ENCODE data around the gene JAG2.

JAG2 gene

DNA sequence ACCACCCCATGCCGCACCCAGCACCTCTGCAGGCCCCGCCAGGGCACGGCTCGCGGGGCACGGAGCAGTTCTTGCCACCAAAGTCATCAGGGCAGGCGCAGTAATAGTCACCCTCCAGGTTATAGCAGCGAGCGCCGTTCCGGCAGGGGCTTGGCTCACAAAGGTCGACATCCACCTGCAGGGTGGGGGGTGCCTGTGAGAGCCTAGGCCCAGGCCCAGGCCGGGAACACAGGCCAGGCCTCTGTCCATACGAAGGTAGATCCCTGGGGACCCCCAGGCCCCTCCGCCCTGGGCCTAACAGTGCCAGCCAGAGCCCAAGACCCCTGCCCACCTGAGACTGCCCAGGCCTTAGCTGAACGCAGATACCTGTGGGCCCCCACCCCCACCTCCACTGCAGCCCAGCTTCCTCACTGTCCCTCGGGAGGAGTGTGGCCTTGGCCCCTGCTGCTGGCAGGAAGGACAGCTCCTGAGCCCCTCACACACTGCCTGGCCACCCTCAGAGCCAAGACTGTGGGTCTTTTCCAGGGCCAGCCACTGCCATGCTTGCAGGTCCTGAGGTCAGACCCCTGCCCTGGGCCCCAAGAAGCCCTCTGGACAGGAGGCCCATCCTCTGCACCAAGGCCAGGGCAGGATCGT lies 19.3 kb downstream of the JAG2 start:
- no peak for DNase-seq

DNA sequence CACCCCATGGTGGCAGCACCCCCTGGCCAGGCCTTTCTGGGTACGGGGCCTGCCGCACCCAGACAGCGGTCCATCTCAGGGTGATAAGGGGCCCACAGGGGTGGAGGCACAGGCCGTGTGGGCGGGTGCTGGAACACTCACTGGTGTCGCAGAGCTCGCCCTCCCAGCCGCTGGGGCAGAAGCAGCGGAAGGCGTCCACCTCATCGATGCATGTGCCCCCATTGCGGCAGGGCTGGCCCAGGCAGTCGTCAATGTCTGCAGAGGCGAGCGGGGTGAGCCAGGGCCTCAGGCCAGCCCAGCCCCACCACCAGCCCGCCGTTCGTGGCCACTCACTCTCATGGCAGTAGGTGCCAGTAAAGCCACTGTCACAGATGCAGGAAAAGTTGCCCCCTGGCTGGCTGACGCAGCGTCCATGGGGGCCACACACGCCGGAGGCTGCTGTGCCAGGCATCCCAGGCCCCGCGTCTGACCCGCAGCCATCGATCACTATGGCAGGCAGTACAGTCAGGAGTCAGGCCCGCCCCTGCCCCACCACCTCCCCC lies 19.9 kb downstream of the JAG2 start:
- DNase-seq = no peak

DNA sequence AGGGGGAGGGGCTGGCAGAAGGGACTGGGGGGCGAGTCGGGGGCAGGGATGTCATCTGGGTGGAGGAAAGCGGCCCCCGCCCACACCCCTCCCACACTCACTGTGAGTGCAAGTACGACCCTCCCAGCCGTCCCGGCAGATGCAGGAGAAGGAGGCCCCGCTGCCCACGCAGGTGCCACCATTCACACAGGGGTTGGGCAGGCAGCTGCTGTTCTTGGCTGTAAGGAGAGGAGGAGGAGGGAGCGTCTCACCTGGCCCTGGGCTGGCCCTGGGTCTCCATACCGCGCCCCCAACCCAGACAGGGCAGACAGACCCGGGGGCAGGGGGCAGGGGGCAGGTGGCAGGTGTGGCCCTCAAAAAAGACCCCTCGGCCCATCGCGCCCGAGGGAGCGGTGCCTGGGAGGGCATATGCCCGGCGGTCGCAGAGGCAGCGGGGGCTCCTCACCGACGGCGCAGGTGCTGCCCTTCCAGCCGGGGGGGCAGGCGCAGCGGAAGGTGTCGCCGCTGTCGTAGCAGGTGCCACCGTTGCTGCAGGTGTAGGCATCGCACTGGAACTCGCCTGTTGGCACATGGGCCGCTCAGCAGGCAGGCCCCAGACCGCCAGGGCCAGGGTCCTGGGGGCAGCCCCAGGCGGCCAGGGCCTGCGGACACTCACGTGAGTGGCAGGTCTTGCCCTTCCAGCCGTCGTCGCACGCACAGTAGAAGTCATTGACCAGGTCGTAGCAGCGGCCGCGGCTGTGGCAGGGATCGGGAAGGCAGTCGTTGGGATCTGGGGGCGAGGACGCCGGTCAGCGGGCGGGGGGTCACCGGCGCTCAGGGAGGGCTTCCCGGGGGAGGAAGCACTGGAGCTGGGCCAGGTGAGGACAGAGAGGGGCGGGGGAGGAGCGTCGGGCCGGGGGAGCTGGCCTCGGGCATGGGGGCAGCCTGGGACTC lies 20.6 kb downstream of the JAG2 start:
- DNase-seq = no peak

DNA sequence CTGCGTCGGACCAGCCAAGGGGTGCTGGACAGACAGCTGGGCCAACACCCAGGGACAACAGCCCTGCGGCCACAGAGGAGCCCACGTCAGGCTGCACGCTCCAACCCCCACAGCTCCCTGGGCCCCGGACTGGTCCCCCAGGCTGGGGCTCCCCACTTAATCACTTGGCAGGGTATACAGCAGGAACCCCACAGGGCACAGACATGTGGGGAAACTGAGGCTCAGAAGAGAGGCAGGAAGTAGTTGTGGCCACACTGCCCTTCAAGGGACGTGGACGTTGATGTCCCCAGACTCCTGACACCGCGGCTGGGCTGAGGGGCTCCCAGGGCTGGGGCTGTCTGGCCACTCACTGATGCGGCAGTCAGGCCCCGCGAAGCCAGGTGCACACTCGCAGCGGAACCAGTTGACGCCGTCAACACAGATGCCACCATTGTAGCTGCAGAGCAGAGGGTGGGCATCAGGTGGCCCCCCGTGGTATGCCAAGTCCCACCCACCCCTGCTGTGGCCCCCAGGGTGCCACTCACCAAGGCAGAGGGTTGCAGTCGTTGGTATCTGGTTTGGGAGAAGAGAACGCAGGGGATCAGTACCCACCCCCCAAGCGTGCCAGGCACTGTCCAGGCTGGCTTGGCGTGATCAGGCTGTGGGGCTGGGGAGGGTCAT lies 21.5 kb downstream of the JAG2 start:
- DNase-seq = no peak

DNA sequence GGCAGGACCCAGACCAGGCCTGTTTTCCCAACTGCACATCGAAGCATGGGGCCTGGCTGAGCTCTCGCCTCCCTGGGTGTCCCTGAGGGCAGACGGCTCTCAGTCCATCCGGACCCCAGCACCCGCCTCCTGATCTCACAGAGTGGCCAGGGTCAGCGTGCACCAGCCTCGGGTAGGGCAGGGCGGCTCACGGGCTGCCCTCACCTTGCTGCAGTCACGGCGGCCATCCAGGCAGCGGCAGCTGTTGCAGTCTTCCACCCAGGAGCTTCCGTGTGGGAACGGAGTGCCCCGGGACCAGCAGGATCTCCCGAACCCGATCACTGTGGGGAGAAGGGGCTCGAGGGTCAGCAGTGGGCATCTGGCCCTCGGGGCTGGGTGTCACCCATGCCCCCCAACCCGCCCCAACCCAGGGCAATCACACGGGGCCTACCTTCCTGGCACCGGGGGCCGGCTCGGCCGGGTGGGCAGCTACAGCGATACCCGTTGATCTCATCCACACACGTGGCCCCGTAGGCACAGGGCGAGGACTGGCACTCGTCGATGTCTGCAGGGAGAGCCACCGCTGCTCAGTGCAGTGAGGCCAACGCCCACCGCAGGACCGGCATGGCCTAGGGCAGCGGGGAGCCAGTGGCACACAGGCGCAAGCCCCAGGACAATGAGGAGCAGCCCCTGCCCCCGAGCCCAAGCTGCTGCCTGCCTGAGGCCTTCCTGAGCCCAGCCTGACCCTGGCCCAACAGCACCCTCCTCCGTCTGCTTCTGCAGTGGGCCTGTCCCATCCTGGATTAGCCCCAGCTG lies 22.2 kb downstream of the JAG2 start:
- no peak for DNase-seq

DNA sequence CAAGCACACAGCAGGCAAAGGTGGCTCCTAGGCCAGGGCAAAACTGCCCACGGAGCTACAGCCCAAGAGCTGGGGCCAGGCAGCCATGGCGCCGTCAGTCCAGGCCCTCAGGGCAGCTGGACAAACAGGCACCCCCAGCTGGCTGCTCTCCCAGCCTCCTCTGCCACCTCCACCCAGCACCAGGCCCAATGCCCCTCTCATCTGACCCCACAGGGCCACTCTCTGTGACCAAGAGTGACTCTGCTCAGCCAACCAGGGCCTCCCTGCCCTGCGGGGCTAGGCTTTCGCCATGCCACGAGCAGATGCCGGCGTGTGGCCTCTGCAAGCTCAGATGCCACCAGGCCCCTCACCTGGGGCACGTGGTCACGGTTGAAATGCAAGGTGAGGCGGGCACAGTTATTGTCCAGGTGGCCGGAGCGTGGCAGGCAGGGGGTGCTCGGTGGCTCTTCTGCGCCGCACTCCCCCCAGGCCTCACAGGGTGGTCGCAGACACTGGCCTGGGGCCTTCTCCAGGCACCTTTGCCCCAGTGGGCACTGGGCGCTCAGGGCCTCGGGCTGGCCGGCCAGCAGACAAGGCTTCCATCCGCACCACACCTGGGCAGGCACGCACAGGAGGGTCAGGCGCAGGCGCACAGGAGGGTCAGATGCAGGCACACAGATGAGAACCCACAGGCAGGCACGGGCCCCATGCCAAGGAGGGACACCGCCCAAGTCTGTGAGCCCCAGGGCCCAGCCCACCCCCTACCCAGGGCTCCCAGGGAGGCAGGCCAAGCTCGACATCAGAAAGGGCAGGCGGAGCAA lies 23.0 kb downstream of the JAG2 start:
- no peak for DNase-seq

DNA sequence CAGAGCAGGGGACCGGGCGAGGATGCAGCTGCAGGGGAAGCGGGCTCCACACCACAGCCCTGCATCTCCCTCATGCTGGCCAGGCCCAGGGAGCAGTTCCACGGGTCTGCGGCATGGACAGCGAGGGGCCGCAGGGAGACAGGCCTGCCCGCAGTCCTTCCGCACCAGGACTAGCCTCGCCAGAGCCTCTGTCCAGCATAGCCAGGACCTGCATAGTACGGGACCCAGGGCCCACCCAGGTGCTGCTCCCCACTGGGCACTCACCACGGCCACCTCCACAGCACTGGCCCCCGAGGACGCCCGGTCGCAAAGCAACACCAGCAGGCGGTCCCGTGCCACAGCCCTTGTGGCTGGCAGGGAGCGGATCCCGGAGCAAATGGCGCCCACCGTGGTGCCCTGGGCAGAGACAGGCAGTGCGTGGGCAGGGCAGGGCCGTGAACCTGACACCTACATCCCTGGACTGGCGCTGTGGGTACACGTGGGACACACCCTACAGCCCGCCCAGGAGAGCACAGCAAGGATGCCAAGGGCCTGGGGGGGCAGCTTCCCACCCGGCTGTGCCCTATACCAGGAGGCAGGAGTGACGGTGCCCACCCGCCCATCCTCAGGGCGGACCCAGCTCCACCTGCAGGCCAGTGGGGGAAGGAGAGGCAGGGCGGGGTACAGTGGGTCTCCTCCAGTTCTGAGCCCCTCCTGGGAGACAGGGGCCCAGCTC lies 23.8 kb downstream of the JAG2 start:
- no peak for DNase-seq

DNA sequence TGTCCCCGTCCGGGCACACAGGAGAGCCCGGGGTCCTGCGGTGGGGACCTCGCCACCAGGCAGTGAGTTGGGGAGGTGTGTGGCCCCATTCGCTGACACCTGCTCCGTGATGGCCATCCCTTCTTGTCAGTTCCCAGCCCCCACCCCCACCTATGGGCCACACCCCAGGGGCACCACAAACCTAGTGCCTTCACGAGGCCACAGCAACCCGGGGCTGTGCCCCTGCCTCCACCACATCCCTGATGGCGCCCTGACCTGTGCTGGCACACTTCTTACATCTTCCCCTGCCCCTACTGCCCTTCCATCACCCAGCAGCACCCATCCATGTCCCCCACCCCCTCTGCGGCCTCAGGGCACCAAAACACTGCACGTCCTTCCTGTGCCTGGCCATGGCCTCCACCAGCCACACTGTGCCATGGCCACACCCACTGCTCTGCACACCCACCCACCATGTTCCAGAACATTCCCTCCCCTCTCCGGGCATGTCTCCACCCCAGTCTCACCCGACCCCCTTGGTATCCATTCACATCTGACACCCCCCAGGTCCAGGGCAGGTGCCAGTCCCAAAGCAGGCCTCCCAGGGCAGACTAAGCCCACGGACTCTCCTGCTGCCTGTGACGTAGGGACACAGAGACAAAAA lies 24.4 kb downstream of the JAG2 start:
- DNase-seq = no peak

DNA sequence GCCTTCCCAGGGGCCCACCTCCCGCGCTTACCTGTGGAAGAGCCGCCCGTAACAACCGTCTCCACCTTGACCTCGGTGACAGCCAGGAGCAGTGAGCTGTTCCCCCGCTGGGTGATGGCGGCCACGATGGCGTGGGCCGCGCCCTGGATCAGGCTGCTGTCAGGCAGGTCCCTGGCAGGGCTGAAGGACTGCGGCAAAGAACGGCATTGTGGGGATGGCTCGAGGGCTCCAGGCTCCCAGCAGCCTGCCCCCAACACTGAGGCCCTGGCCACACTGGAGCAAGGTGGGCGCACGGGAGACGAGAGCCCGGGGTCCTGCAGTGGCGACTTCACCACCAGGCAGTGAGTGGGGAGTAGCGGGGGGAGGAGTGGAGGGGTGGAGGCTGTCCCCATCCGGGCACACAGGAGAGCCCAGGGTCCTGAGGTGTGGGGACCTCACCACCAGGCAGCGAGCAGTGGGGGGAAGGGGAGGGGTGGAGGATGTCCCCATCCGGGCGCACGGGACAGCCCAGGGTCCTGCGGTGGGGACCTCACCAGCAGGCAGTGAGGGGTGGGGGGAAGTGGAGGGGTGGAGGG lies 25.0 kb downstream of the JAG2 start:
- DNase-seq = no peak

DNA sequence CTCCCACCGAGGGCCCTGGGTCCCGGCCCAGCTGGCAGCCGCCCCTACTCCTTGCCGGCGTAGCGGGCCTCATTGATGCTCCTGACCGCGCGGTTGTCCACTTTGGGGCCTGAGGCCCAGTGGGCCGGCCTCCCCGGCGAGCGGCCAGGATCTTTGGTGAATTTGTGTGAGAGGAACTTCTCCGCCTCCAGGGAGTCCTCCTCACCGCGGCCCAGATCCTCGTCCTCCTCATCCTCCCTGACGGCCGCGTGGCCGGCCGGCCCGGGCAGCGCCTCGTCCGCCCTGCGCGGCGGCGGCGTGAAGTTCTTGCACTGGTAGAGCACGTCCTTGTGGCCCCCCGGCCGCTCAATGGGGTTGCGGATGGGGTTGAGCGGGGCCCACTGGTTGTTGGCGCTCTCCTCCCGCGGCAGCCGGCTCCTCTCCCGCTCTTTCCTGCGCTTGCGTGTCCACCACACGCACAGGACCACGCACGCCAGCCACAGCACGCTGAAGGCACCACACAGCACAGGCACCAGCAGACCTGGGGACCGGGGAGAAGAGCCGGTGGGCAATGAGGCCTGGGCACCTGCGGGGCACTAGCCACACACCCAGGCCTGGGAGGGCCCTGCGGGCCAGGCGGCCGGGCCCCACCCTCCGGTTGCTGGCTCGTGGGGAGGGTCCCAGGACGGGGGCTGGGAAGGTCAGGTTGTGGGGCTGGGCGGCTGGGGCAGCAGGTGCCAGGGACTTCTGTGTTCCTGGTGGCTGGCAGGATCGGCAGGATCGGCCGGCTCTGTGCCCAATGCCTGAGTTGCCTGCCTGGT lies 25.7 kb downstream of the JAG2 start:
- no peak for DNase-seq

DNA sequence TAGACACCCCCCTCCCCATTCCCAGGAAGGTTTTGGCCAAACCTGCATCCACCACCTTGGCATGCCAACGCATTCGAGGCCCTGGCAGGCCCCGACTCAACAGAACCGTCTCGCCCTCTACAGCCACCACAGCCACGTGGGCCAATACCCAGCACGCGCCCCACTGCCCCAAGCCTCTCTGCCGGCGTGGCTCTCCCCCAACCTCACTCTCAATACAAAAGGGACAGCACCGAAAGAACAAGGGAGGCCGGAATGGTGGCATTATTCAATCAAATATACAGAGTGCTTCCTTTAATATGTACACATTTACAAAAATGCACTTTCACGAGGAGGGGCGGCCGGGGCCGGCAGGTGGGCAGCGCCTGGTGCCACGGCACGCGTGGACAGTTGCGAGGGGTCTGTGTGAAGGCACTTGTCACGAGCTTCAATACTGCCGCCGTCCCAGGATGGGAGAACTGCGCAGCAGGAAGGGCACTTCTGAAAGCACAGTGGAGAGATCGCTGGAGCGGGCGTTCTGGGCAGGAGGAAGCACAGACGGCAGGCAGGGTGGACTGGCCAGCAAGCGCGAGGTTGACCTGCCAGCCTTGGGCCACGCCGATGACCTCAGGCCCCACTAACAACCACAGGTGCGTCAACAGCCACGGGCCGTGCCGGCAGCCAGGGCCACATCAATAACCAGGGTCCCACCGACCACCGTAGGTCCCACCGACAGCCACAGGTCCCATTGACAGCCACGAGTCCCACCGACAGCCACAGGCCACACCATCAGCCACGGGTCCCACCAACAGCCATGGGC lies 26.9 kb downstream of the JAG2 start:
- DNase-seq = no peak

DNA sequence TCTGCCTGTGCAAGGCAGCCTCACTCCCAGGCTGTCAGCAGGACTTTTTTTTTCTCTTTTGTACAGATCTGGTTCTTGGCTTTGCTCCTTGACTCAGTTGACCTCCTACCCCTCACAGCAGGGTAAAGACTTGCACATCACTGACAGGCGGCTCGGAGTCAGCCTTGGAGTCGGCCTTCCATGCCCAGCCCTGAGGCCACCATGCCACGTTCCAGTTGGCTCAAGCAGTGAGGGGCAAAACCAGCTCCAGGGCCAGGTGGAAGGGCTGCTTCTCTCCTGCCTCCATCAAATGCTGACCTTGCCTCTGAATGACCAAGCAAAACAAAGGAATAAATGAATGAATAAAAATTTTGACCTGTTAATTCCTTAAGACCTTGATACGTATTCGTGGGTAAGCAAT lies 27.6 kb downstream of the JAG2 start:
- no peak for DNase-seq

DNA sequence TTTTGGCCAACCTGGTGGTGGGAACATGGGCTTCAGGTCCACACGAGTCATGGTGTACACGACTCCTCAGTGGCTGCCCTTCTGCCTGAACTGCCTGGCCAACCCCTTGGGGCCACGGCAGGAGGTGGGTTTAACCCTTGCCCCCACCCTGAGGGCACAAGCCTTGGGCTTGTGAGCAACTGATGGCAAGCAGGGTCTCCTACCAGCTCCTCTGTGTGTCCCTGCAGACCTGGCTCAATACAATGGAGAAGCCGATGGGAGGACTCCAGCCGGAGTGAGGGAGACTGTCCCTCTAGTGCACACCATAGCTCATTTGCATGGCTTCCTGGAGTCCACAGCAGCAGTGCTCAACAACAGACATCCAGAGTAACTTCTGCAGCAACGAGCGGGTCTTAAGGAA lies 28.0 kb downstream of the JAG2 start:
- no peak for DNase-seq

DNA sequence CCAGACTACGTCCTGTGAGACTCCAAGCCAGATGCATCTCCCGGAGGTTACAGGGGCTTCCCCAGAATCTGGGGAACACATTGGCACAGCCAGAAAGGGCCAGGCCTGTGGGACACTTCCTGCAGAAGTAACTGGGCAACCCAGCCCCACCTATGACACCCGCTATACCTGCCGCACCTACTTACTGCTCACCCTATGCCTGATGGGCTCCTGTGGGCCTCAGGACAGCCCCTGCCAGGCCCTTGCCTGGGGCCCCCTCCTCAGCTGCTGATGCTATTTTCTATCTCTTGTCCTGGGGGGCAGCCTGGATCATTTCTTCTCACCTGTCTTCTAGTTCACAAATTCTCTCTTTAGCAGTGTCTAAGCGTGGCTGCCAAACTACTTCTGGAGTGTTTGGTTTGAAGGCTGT lies 28.7 kb downstream of the JAG2 start:
- DNase-seq = no peak

DNA sequence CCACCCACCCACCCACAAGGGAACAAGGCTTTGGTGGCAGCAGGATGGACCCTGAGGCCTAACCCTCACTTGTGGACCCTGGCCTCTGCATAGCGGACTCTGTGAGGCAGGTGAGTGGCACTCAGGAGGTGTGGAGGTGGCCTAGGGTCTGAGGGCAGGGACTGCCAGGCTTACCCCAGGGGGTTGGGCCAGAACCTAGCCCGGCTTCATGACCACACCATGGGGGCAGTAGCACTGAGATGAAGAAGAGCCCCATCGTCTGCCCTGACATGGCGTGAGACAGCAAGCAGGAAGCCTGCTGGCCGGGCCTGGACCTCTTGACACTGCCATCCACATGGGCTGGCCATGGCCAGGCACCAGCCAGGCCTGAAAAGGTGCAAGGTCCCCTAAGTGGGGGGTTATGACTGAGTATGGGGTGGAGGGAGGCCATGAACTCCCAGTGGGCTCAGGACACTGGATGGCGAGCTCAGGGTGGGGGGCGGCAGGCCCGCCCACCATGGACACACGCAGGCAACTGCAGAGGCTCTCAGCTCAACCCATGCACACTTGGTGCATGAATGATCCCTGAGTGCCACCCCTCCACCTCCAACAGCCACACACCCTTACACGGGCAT lies 29.3 kb downstream of the JAG2 start:
- DNase-seq = no peak

DNA sequence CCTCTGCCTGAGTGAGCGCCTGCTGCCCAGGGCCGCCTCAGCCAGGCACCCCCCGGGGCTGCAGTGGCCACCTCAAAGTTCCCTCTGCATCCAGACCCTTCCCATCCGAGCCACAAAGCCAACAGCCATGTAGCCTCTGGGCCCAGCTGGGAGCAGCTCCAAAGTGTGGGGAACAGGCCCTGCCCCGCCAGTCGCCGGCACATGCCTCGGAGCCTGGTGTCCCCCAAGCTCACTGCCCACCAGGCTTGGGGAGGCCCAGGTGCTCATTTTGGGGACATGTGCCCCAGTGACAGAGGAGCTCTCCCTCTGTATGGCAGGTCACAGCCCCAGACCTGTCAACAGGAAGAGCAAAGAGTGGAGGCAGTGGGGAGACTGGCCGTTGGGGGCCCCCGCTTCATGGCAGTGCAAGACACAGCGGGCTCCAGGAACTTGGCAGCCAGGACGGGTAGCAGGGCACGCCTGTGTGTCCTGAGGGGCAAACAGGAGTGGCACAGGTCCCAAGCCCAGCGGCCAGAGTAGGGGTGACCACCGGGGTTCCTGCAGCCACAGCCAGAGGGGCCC lies 29.9 kb downstream of the JAG2 start:
- no peak for DNase-seq

DNA sequence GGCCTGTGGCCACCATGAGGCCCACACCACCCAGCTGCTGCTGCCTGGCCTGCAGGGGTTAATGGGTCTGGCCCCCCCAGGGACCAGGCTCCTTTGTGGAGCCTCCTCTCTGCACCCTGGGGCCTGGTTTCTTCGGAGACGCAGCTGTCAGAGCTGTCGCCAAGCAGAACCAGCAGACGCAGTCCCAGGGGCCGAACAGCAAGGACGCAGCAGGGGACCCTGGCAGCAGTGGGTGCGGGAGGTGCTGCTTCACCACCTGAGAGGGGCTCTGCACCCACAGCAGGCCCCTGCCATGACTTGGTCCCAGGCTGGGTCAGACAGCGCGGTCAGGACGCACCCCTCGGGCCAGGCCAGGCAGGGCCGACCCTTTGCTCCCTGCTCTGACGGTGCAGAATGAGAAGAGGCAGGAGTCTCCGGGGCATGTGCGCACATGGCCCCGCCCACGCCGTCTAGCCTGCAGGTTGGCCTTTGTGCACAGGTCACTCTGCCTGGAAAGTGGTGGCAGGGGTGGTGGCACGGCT lies 30.5 kb downstream of the JAG2 start:
- no peak for DNase-seq

Data from effector CD4-positive, alpha-beta T cell (primary cell).